HG02884 (cell line): ENCODE measurements around the gene APOBEC3C.
"Not testable (repeated sequence)": the region's sequence is repeated elsewhere in the genome, so short reads cannot be mapped to it uniquely, and the experiment has no call there.

Source experiments
- ATAC-seq: cut with Tn5 transposase; IDR thresholded peaks from one replicate; pipeline ENCODE4 v1.9.1; 2021; ENCODE audit warnings: mild to moderate bottlenecking, moderate library complexity; ENCODE audit not compliant: unreplicated experiment

The APOBEC3C gene

GRCh38 chr22:39055658-39056057 lies 41.6 kb downstream of the APOBEC3C start:
- ATAC-seq = no peak

GRCh38 chr22:39061290-39061689 lies 47.2 kb downstream of the APOBEC3C start:
- ATAC-seq = not testable (repeated sequence)

GRCh38 chr22:39061951-39062350 lies 47.9 kb downstream of the APOBEC3C start:
- ATAC-seq = not testable (repeated sequence)

GRCh38 chr22:39063904-39064303 lies 49.8 kb downstream of the APOBEC3C start:
- ATAC-seq = not testable (repeated sequence)

- not testable (repeated sequence) for ATAC-seq
Observed at GRCh38 chr22:39066442-39067276, 52.6 kb downstream of the APOBEC3C start.

- ATAC-seq = no peak
Observed at GRCh38 chr22:39068033-39068785, 54.2 kb downstream of the APOBEC3C start.
